PC-9 (cell line): ENCODE results near the gene PPP1CA. TPM values are rescaled to one million over a fixed set of nuclear protein-coding genes. Genes with fewer than 3 reads are reported as not detected.
A peak's percentile ranks its signal among the peaks of the same experiment; 100 is the strongest.

ENCODE experiments used
- BruUV-seq: library from RNA; stranded (reverse); fragments of 400-500 nt; replicated peaks from 2 replicates; lab custom pipeline; 2021; lab: Mats Ljungman, UMichigan
- CTCF ChIA-PET: fragments of 300-600 bp; sonication (Branson Sonifier 250); formaldehyde crosslinking; loops from one replicate; lab custom pipeline; 2022; ENCODE audit warnings: antibody characterized with exemption; lab: Charles Lee
- POLR2A ChIA-PET: fragments of 300-600 bp; sonication (Branson Sonifier 250); formaldehyde crosslinking; loops from one replicate; lab custom pipeline; 2022; ENCODE audit warnings: antibody characterized with exemption; ENCODE audit not compliant: unreplicated experiment; lab: Charles Lee
- DNase-seq, 2 experiments: peaks; one replicate each; pipeline versions ENCODE4 v3.0.0 to v3.0.0-alpha.2; 2015 to 2022; ENCODE audit warnings: mixed read lengths in 1 of 2
- H2AFZ ChIP-seq: fragments of 200-600 bp; sonication (generic); 2 replicates; pipeline ENCODE4 v1.8.1; 2017; ENCODE audit warnings: antibody characterized with exemption
- H3F3A ChIP-seq: fragments of 200-600 bp; sonication (generic); 2 replicates; pipeline ENCODE4 v1.8.1; 2017; ENCODE audit warnings: antibody characterized with exemption, mild to moderate bottlenecking, low read depth; ENCODE audit not compliant: insufficient read depth
- H3K27ac ChIP-seq: fragments of 200-600 bp; sonication (generic); 2 replicates; pipeline ENCODE4 v1.6.1; 2016; ENCODE audit warnings: mixed run types
- H3K27me3 ChIP-seq: fragments of 200-600 bp; sonication (generic); 2 replicates; pipeline ENCODE4 v1.6.1; 2016; ENCODE audit warnings: low read depth, mixed run types; ENCODE audit not compliant: insufficient read depth
- H3K36me3 ChIP-seq: fragments of 200-600 bp; sonication (generic); 2 replicates; pipeline ENCODE4 v1.6.1; 2016; ENCODE audit warnings: low read depth, mixed run types
- H3K4me1 ChIP-seq: fragments of 200-600 bp; sonication (generic); replicated peaks from 2 replicates; pipeline ENCODE4 v1.6.1; 2016; ENCODE audit warnings: mixed run types; ENCODE audit not compliant: insufficient read depth
- H3K4me2 ChIP-seq: fragments of 200-600 bp; sonication (generic); 2 replicates; pipeline ENCODE4 v1.6.1; 2017; ENCODE audit warnings: mixed run types
- H3K4me3 ChIP-seq: fragments of 200-600 bp; sonication (generic); 2 replicates; pipeline ENCODE4 v1.6.1; 2016; ENCODE audit warnings: mixed run types
- H3K79me2 ChIP-seq: fragments of 200-600 bp; sonication (generic); 2 replicates; pipeline ENCODE4 v1.6.1; 2017; ENCODE audit warnings: low read depth, mixed run types
- H3K9me2 ChIP-seq: fragments of 200-600 bp; sonication (generic); 2 replicates; pipeline ENCODE4 v1.8.1; 2017; ENCODE audit warnings: mild to moderate bottlenecking; ENCODE audit not compliant: insufficient read depth
- H3K9me3 ChIP-seq: fragments of 200-600 bp; sonication (generic); 2 replicates; pipeline ENCODE4 v1.8.1; 2016; ENCODE audit warnings: low read depth; ENCODE audit not compliant: insufficient read depth
- H4K20me1 ChIP-seq: fragments of 200-600 bp; sonication (generic); 2 replicates; pipeline ENCODE4 v1.8.1; 2017; ENCODE audit not compliant: insufficient read depth
- EZH2 ChIP-seq: fragments of 200-600 bp; sonication (generic); IDR thresholded peaks from 2 replicates; pipeline ENCODE4 v1.8.0; 2017; ENCODE audit warnings: antibody characterized with exemption, low read depth
- intact Hi-C: fragments of 100-400 bp; cut with micrococcal nuclease; formaldehyde crosslinking; loops from one replicate; pipeline ENCODE4 v1.10.0; 2022; ENCODE audit not compliant: unreplicated experiment
- total RNA-seq: library from RNA; stranded (reverse); gene quantifications from 2 replicates; pipeline ENCODE4 v1.2.3, GENCODE V29; 2021
- TF ChIP-seq, protein P1 (sequence below): fragments of 200-600 bp; sonication (generic); conservative IDR thresholded peaks from 2 replicates; pipeline ENCODE4 v1.6.1; 2017; ENCODE audit warnings: mixed run types, antibody characterized with exemption, mild to moderate bottlenecking, moderate library complexity

Gene PPP1CA
- total RNA-seq, 1 experiment from 2014 or later: 306 TPM

DNA sequence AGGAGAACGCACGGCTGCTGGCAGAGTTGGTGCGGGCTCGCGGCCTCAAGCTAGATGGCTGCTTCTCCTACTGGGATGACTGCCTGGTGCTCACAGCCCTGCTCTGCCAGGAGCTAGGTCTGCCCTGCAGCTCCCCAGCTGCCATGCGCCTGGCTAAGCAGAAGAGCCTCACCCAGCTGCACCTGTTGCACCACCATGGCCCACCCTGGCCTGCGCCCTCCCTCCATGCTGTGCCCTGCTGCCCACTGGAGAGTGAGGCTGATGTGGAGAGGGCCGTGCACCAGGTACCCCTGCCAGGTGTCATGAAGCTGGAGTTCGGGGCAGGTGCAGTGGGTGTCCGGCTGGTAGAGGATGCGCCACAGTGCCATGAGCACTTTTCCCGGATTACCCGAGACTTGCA lies 21.8 kb upstream of the PPP1CA start:
- DNase-seq: no peak
- TF ChIP-seq, protein P1, sequence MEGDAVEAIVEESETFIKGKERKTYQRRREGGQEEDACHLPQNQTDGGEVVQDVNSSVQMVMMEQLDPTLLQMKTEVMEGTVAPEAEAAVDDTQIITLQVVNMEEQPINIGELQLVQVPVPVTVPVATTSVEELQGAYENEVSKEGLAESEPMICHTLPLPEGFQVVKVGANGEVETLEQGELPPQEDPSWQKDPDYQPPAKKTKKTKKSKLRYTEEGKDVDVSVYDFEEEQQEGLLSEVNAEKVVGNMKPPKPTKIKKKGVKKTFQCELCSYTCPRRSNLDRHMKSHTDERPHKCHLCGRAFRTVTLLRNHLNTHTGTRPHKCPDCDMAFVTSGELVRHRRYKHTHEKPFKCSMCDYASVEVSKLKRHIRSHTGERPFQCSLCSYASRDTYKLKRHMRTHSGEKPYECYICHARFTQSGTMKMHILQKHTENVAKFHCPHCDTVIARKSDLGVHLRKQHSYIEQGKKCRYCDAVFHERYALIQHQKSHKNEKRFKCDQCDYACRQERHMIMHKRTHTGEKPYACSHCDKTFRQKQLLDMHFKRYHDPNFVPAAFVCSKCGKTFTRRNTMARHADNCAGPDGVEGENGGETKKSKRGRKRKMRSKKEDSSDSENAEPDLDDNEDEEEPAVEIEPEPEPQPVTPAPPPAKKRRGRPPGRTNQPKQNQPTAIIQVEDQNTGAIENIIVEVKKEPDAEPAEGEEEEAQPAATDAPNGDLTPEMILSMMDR: no peak
- TF ChIP-seq EZH2: no peak
- peaks cover 1% of the 10 kb centered on the region for H3K79me2 ChIP-seq
- no peaks in the 10 kb centered on the region for H3K9me2 ChIP-seq
- ChIA-PET CTCF (interaction anchor here (1.0 kb wide), 1 partner anchor 45 kb away, joined by 4 read pairs; the partner anchor contains the start of gene TMEM134), POLR2A (interaction anchor here (0.5 to 0.6 kb wide), 2 partner anchors 18 to 53 kb away, joined by 3 to 6 read pairs; no protein-coding TSS in a partner anchor)
- no peaks in the 10 kb centered on the region for H3K27me3 ChIP-seq
- H3K4me3 ChIP-seq: no peak overlapping the region
- peaks cover 24% of the 10 kb centered on the region for H3K4me1 ChIP-seq
- H3K36me3 ChIP-seq: no peaks in the 10 kb centered on the region
- H2AFZ ChIP-seq: no peak overlapping the region
- no peaks in the 10 kb centered on the region for H4K20me1 ChIP-seq
- no peaks in the 10 kb centered on the region for H3K9me3 ChIP-seq
- peaks cover 29% of the 10 kb centered on the region; the same call in 1 of the 2 replicates for H3F3A ChIP-seq
- no TSS peak for BruUV-seq
- intact Hi-C loops: no loop called here
- H3K27ac ChIP-seq: no peak overlapping the region
- H3K4me2 ChIP-seq: no peak overlapping the region

DNA sequence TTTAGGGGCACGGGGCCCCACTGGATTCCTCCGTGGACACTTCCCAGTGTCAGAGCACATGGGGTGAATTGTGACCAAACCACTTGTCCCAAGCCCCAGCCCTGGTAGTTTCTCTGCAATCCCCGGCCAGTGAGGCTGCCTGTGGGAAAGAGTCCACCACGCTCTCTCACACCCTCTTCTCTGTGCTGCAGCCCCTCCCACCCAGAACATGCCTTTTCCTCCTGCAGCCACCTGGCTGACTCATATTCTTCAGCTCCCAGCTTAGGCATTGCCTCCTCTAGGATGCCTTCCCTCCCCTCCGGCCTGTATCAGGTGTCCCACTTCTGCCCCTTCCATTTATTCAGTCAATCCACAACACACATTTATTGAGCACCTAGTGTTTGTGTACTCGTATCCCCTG lies 21.2 kb upstream of the PPP1CA start:
- Histone ChIP-seq H3K36me3 (no peaks in the 10 kb centered on the region), H3K9me2 (no peaks in the 10 kb centered on the region), H3K27me3 (no peaks in the 10 kb centered on the region), H3K4me3 (no peak overlapping the region), H3F3A (peaks cover 30% of the 10 kb centered on the region; the same call in 1 of the 2 replicates), H4K20me1 (no peaks in the 10 kb centered on the region), H3K9me3 (no peaks in the 10 kb centered on the region), H3K4me1 (peaks cover 24% of the 10 kb centered on the region), H3K79me2 (no peaks in the 10 kb centered on the region), H3K4me2 (peak overlapping the region; percentile 47), H3K27ac (peak overlapping the region; percentile 36), H2AFZ (no peak overlapping the region)
- no TSS peak for BruUV-seq
- intact Hi-C loops: no loop called here
- POLR2A ChIA-PET: interaction anchor here (0.5 kb wide), 1 partner anchor 52 kb away, joined by 6 read pairs; no protein-coding TSS in a partner anchor
- CTCF ChIA-PET: interaction anchor here (1.0 kb wide), 1 partner anchor 46 kb away, joined by 4 read pairs; the partner anchor contains the start of gene TMEM134
- TF ChIP-seq, protein P1: no peak
- no peak for TF ChIP-seq EZH2
- peak; percentile 77 to 81 for DNase-seq

- Histone ChIP-seq H3F3A (peaks cover 29% of the 10 kb centered on the region; the same call in 1 of the 2 replicates), H3K4me3 (peak overlapping the region; percentile 69), H3K4me2 (peak overlapping the region; percentile 85), H3K4me1 (peaks cover 17% of the 10 kb centered on the region), H3K27ac (no peak overlapping the region), H4K20me1 (no peaks in the 10 kb centered on the region), H2AFZ (peak overlapping the region; percentile 79), H3K27me3 (no peaks in the 10 kb centered on the region), H3K36me3 (no peaks in the 10 kb centered on the region), H3K9me3 (no peaks in the 10 kb centered on the region), H3K9me2 (no peaks in the 10 kb centered on the region), H3K79me2 (no peaks in the 10 kb centered on the region)
- POLR2A ChIA-PET: interaction anchor here (0.6 to 0.7 kb wide), 3 partner anchors 44 to 773 kb away, joined by 3 to 4 read pairs (median 3); no protein-coding TSS in a partner anchor
- TF ChIP-seq EZH2: no peak
- TF ChIP-seq, protein P1: no peak
- TSS peak; percentile 87 for BruUV-seq
- CTCF ChIA-PET: interaction anchor here (0.6 to 2.1 kb wide), 2 partner anchors 20 to 34 kb away, joined by 3 to 10 read pairs; partner anchors contain the start of gene PPP1CA
- DNase-seq: no peak
- intact Hi-C loops: loop anchor here (1.0 kb wide), 1 partner anchor 85 kb away; no protein-coding TSS in a partner anchor
These were observed 19.9 kb upstream of the PPP1CA start for GRCh38 chr11:67421430-67422031.
